T47D (cell line): ENCODE measurements around the gene SREBF1.

Experiments used
- DNase-seq, 2 experiments: peaks; one replicate each; pipeline versions ENCODE4 v3.0.0 to v3.0.0-alpha.2; 2011 to 2012; ENCODE audit warnings: low read depth in 1 of 2, low spot score in 1 of 2
- JUND ChIP-seq: IDR thresholded peaks from 2 replicates; pipeline ENCODE4 v1.6.1; 2012; ENCODE audit warnings: low read depth
- in situ Hi-C: cut with HindIII; loops from 2 replicates; pipeline ENCODE4 v1.10.0; 2016; ENCODE audit warnings: low sequenced_read_pairs, low pct_unique_long_range_greater_than_20kb

SREBF1 gene

GRCh38 chr17:17805575-17805974, 31.2 kb downstream of the SREBF1 start:
- in situ Hi-C loops, result no loop called here
- TF ChIP-seq JUND, result no peak

GRCh38 chr17:17804007-17804406, 32.8 kb downstream of the SREBF1 start:
- no peak for DNase-seq
- TF ChIP-seq JUND, result no peak
- in situ Hi-C loops, result no loop called here

More at GRCh38 chr17:17805575-17805974, 31.2 kb downstream of the SREBF1 start:
- no peak for DNase-seq

- in situ Hi-C loops, result no loop called here
- no peak for TF ChIP-seq JUND
- DNase-seq, result no peak
Observed at GRCh38 chr17:17801800-17802481, 34.8 kb downstream of the SREBF1 start.

- DNase-seq, result no peak
- in situ Hi-C loops, result no loop called here
- TF ChIP-seq JUND, result no peak
Observed at GRCh38 chr17:17800504-17801021, 36.2 kb downstream of the SREBF1 start.

- in situ Hi-C loops, result no loop called here
- no peak for DNase-seq
- no peak for TF ChIP-seq JUND
Observed at GRCh38 chr17:17798573-17799255, 38.1 kb downstream of the SREBF1 start.

- no peak for TF ChIP-seq JUND
- in situ Hi-C loops, result no loop called here
- DNase-seq, result no peak
Observed at GRCh38 chr17:17798010-17798556, 38.7 kb downstream of the SREBF1 start.

- in situ Hi-C loops, result no loop called here
- no peak for TF ChIP-seq JUND
- DNase-seq, result no peak
Observed at GRCh38 chr17:17797119-17797809, 39.5 kb downstream of the SREBF1 start.

GRCh38 chr17:17796787-17797061, 40.1 kb downstream of the SREBF1 start:
- no peak for DNase-seq
- in situ Hi-C loops, result no loop called here
- TF ChIP-seq JUND, result no peak

GRCh38 chr17:17795946-17796786, 40.6 kb downstream of the SREBF1 start:
- no peak for TF ChIP-seq JUND
- in situ Hi-C loops, result no loop called here
- DNase-seq, result no peak

GRCh38 chr17:17795296-17795695, 41.5 kb downstream of the SREBF1 start:
- TF ChIP-seq JUND, result no peak
- in situ Hi-C loops, result no loop called here
- DNase-seq, result no peak

GRCh38 chr17:17794382-17794781, 42.4 kb downstream of the SREBF1 start:
- in situ Hi-C loops, result no loop called here
- no peak for TF ChIP-seq JUND
- DNase-seq, result no peak
